Sigmoid colon (tissue), 3 donors: Measurements from ENCODE around the gene KLHL29.

Experiments
- POLR2A ChIP-seq, 2 donors: fragments of 450-650 bp; IDR thresholded peaks; one replicate each; pipeline ENCODE4 v1.6.1; 2016; ENCODE audit warnings: antibody characterized with exemption in 2 of 2, mild to moderate bottlenecking in 2 of 2, moderate library complexity in 2 of 2
- TF ChIP-seq, protein P1 (sequence below), 4 experiments: fragments of 450-650 bp in 3 of 4; fragments of 200-600 bp in 1 of 4; IDR thresholded peaks; one replicate each; pipeline ENCODE4 v1.5.1; 2016 to 2019; ENCODE audit warnings: antibody characterized with exemption in 4 of 4, mild to moderate bottlenecking in 3 of 4, moderate library complexity in 2 of 4

DNA sequence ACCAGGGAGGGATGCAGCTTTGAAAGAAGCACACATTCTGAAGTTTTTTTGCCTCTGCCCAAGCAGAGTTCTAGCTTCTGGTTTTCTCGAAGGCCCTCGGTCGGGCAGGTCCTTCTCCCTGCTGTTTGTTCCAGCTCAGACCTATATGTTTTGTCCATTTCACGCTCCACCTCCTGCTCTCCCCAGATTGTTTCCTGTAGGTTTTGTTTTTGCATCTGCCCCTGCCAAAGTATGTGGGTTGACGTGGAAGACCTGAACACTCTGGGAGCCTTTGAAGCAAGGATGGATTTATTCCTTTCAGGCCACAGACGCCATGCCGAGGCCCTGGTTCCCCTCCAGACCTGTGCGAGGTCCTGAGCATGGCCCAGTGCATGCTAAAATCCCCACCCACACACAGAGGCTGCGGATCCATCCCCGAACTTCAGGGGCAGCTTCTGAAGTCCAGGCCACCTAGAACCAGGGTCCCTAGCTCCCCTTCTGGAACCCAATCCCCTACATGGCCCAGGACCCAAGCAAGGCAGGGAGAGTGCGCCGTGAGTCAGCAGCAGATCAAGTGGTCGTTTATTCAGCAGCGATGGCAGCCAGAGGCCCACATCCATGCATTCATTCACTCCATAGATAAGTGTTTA is 205.4 kb downstream of the KLHL29 start:
- TF ChIP-seq, protein P1, sequence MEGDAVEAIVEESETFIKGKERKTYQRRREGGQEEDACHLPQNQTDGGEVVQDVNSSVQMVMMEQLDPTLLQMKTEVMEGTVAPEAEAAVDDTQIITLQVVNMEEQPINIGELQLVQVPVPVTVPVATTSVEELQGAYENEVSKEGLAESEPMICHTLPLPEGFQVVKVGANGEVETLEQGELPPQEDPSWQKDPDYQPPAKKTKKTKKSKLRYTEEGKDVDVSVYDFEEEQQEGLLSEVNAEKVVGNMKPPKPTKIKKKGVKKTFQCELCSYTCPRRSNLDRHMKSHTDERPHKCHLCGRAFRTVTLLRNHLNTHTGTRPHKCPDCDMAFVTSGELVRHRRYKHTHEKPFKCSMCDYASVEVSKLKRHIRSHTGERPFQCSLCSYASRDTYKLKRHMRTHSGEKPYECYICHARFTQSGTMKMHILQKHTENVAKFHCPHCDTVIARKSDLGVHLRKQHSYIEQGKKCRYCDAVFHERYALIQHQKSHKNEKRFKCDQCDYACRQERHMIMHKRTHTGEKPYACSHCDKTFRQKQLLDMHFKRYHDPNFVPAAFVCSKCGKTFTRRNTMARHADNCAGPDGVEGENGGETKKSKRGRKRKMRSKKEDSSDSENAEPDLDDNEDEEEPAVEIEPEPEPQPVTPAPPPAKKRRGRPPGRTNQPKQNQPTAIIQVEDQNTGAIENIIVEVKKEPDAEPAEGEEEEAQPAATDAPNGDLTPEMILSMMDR (IDR thresholded peaks at IDR 0.05): no peak
- TF ChIP-seq POLR2A (IDR thresholded peaks at IDR 0.05): no peak
